Natural killer cell (primary cell): ENCODE results near the gene TMED6. TPM values are rescaled to one million over a fixed set of nuclear protein-coding genes. Genes with fewer than 3 reads are reported as not detected.

Experiments used
- ATAC-seq, 3 donors: fragments of 150-1000 bp in 2 of 3; fragments of 200-7000 bp in 1 of 3; cut with Tn5 transposase; 1 replicate in 1 of 3; 2 replicates in 2 of 3; pipeline ENCODE4 v1.10.0; 2021; ENCODE audit warnings: mild to moderate bottlenecking in 2 of 3, moderate library complexity in 2 of 3
- DNase-seq, 2 donors: peaks; one replicate each; pipeline versions ENCODE4 v3.0.0 to v3.0.0-alpha.2; 2013 to 2021; ENCODE audit warnings: mixed read lengths in 1 of 2
- H3K27ac ChIP-seq: one replicate; pipeline ENCODE4 v1.5.1; 2013; ENCODE audit warnings: mild to moderate bottlenecking, low read length
- H3K27me3 ChIP-seq: one replicate; pipeline ENCODE4 v1.6.1; 2013; ENCODE audit warnings: low read length; ENCODE audit not compliant: control insufficient read depth, insufficient read depth
- H3K36me3 ChIP-seq: one replicate; pipeline ENCODE4 v1.6.1; 2013; ENCODE audit warnings: low read length; ENCODE audit not compliant: control insufficient read depth, insufficient read depth
- H3K4me1 ChIP-seq: one replicate; pipeline ENCODE4 v1.6.1; 2013; ENCODE audit warnings: low read length; ENCODE audit not compliant: control insufficient read depth, insufficient read depth
- H3K4me3 ChIP-seq: one replicate; pipeline ENCODE4 v1.5.1; 2013; ENCODE audit warnings: low read length
- H3K9me3 ChIP-seq: one replicate; pipeline ENCODE4 v1.6.1; 2013; ENCODE audit warnings: low read length; ENCODE audit not compliant: control insufficient read depth, insufficient read depth
- H3K27ac Mint-ChIP-seq, 2 donors: one replicate each; pipeline ENCODE4 v1.8.0; 2022; ENCODE audit warnings: mild to moderate bottlenecking in 2 of 2, mixed read lengths in 2 of 2, moderate library complexity in 1 of 2
- H3K27me3 Mint-ChIP-seq, 2 donors: one replicate each; pipeline ENCODE4 v1.8.0; 2022; ENCODE audit warnings: low read depth in 2 of 2, mixed read lengths in 2 of 2
- H3K36me3 Mint-ChIP-seq: one replicate; pipeline ENCODE4 v1.8.0; 2022; ENCODE audit warnings: mixed read lengths
- H3K4me1 Mint-ChIP-seq, 2 donors: one replicate each; pipeline ENCODE4 v1.8.0; 2022; ENCODE audit warnings: mixed read lengths in 2 of 2
- H3K4me3 Mint-ChIP-seq: one replicate; pipeline ENCODE4 v1.8.0; 2022; ENCODE audit warnings: mild to moderate bottlenecking, moderate library complexity, mixed read lengths
- H3K9me3 Mint-ChIP-seq, 2 donors: one replicate each; pipeline ENCODE4 v1.8.0; 2022; ENCODE audit warnings: mixed read lengths in 2 of 2
- CTCF ChIP-seq: fragments of 200-600 bp; IDR thresholded peaks from one replicate; pipeline ENCODE4 v1.8.0; 2022; ENCODE audit warnings: antibody characterized with exemption
- WGBS: methylation state at CpG from one replicate; pipeline ENCODE4 v1.1.7; 2013; ENCODE audit warnings: missing lambda C conversion rate; ENCODE audit not compliant: insufficient coverage; 5-methylcytosine and 5-hydroxymethylcytosine counted together
- intact Hi-C: fragments of 100-400 bp; cut with micrococcal nuclease; formaldehyde crosslinking; loops from one replicate; pipeline ENCODE4 v1.14.2; 2022
- total RNA-seq, 4 donors: library from RNA; stranded (reverse); fragments of 120-200 nt in 1 of 4; gene quantifications; one replicate each; pipeline versions ENCODE4 v1.2.3 to v1.2.4, GENCODE V29; 2013 to 2022

TMED6 gene
- total RNA-seq, 3 donors from 2014 or later (not counting 1 experiment from before 2014, with no cell fraction given) = 1.4 to 1.8 (median 1.6) TPM

GRCh38 chr16:69350536-69351133, 951 bp downstream of the TMED6 start:
- 98% methylated on average over 5 of the region's 6 CpGs for WGBS
- H3K27ac Mint-ChIP-seq = no peak overlapping the region
- intact Hi-C loops = no loop called here

GRCh38 chr16:69349536-69349935, 2.0 kb downstream of the TMED6 start:
- 94% methylated on average over 10 of the region's 10 CpGs for WGBS

More at GRCh38 chr16:69350536-69351133, 951 bp downstream of the TMED6 start:
- no peak for TF ChIP-seq CTCF
- Histone ChIP-seq H3K36me3 (peaks cover 17% of the 10 kb centered on the region), H3K27me3 (no peaks in the 10 kb centered on the region), H3K27ac (no peak overlapping the region), H3K4me3 (no peak overlapping the region), H3K4me1 (peaks cover 9% of the 10 kb centered on the region), H3K9me3 (no peaks in the 10 kb centered on the region)
- no peaks in the 10 kb centered on the region for H3K9me3 Mint-ChIP-seq
- peaks cover 6 to 13% of the 10 kb centered on the region in 2 donors for H3K4me1 Mint-ChIP-seq
- DNase-seq (no peak), ATAC-seq (no peak)
- H3K36me3 Mint-ChIP-seq = peaks cover 5% of the 10 kb centered on the region
- no peaks in the 10 kb centered on the region for H3K27me3 Mint-ChIP-seq
- H3K4me3 Mint-ChIP-seq = no peak overlapping the region

GRCh38 chr16:69348222-69348621, 3.4 kb downstream of the TMED6 start:
- whole genome bisulfite sequencing = 94% methylated on average over 6 of the region's 6 CpGs
- intact Hi-C loops = no loop called here
- Histone ChIP-seq H3K27ac (no peak overlapping the region), H3K27me3 (no peaks in the 10 kb centered on the region), H3K4me3 (no peak overlapping the region), H3K4me1 (peaks cover 12% of the 10 kb centered on the region), H3K36me3 (peaks cover 10% of the 10 kb centered on the region), H3K9me3 (no peaks in the 10 kb centered on the region)
- no peaks in the 10 kb centered on the region for H3K36me3 Mint-ChIP-seq
- H3K4me1 Mint-ChIP-seq = peaks cover 7 to 14% of the 10 kb centered on the region in 2 donors
- no peaks in the 10 kb centered on the region for H3K27me3 Mint-ChIP-seq
- no peak overlapping the region for H3K4me3 Mint-ChIP-seq
- TF ChIP-seq CTCF = no peak
- H3K9me3 Mint-ChIP-seq = no peaks in the 10 kb centered on the region
- no peak for DNase-seq
- H3K27ac Mint-ChIP-seq = no peak overlapping the region
- ATAC-seq = no peak

More at GRCh38 chr16:69349536-69349935, 2.0 kb downstream of the TMED6 start:
- Histone ChIP-seq H3K4me1 (peaks cover 12% of the 10 kb centered on the region), H3K9me3 (no peaks in the 10 kb centered on the region), H3K4me3 (no peak overlapping the region), H3K27me3 (no peaks in the 10 kb centered on the region), H3K27ac (no peak overlapping the region), H3K36me3 (peaks cover 12% of the 10 kb centered on the region)
- H3K27me3 Mint-ChIP-seq = no peaks in the 10 kb centered on the region
- no peak for TF ChIP-seq CTCF
- intact Hi-C loops = no loop called here
- ATAC-seq = no peak
- H3K4me3 Mint-ChIP-seq = no peak overlapping the region
- no peaks in the 10 kb centered on the region for H3K9me3 Mint-ChIP-seq
- no peak for DNase-seq
- no peaks in the 10 kb centered on the region for H3K36me3 Mint-ChIP-seq
- H3K4me1 Mint-ChIP-seq = peaks cover 7 to 14% of the 10 kb centered on the region in 2 donors
- H3K27ac Mint-ChIP-seq = no peak overlapping the region

- Histone ChIP-seq H3K36me3 (peaks cover 11% of the 10 kb centered on the region), H3K4me1 (peaks cover 12% of the 10 kb centered on the region), H3K27me3 (no peaks in the 10 kb centered on the region), H3K4me3 (no peak overlapping the region), H3K9me3 (no peaks in the 10 kb centered on the region), H3K27ac (no peak overlapping the region)
- intact Hi-C loops = no loop called here
- DNase-seq (no peak), ATAC-seq (no peak)
- H3K9me3 Mint-ChIP-seq = no peaks in the 10 kb centered on the region
- no peak for TF ChIP-seq CTCF
- H3K27me3 Mint-ChIP-seq = no peaks in the 10 kb centered on the region
- no peaks in the 10 kb centered on the region for H3K36me3 Mint-ChIP-seq
- H3K4me1 Mint-ChIP-seq = peaks cover 7 to 14% of the 10 kb centered on the region in 2 donors
- no peak overlapping the region for H3K4me3 Mint-ChIP-seq
- H3K27ac Mint-ChIP-seq = peak overlapping the region in 1 of 2 donors; percentile 69
- WGBS = 94% methylated on average over 6 of the region's 6 CpGs
Observed at GRCh38 chr16:69346683-69347082, 4.9 kb downstream of the TMED6 start.
